CD4-positive, CD25-positive, alpha-beta regulatory T cell (primary cell): ENCODE results near the gene KIF26A. TPM values are rescaled to one million over a fixed set of nuclear protein-coding genes. Genes with fewer than 3 reads are reported as not detected.

ENCODE experiments used
- ATAC-seq, 2 donors: fragments of 150-1000 bp; cut with Tn5 transposase; one replicate each; pipeline ENCODE4 v1.10.0; 2021; ENCODE audit warnings: low read depth in 2 of 2, moderate number of reproducible peaks in 2 of 2, moderate library complexity in 1 of 2
- DNase-seq, 3 donors: peaks; one replicate each; pipeline versions ENCODE4 v3.0.0 to v3.0.0-alpha.2; 2012 to 2022; ENCODE audit warnings: mixed read lengths in 1 of 3
- H3K27ac ChIP-seq: one replicate; pipeline ENCODE4 v1.7.0; 2013; ENCODE audit warnings: mild to moderate bottlenecking, low read length; ENCODE audit not compliant: insufficient read depth, poor library complexity, severe bottlenecking
- H3K27me3 ChIP-seq: one replicate; pipeline ENCODE4 v1.7.0; 2013; ENCODE audit warnings: low read length; ENCODE audit not compliant: control insufficient read depth, insufficient read depth
- H3K36me3 ChIP-seq: one replicate; pipeline ENCODE4 v1.7.0; 2013; ENCODE audit warnings: mild to moderate bottlenecking, low read length, moderate library complexity; ENCODE audit not compliant: control insufficient read depth, insufficient read depth
- H3K4me1 ChIP-seq: 2 replicates; pipeline ENCODE4 v1.7.0; 2013; ENCODE audit warnings: mild to moderate bottlenecking, low read length; ENCODE audit not compliant: insufficient read depth, control insufficient read depth, poor library complexity, severe bottlenecking
- H3K4me3 ChIP-seq: one replicate; pipeline ENCODE4 v1.7.0; 2013; ENCODE audit warnings: low read depth, mild to moderate bottlenecking, low read length, moderate library complexity
- H3K9me3 ChIP-seq, 2 experiments: 1 replicate in 1 of 2; 2 replicates in 1 of 2; pipeline ENCODE4 v1.7.0; 2013; ENCODE audit warnings: low read length in 2 of 2, mild to moderate bottlenecking in 1 of 2, moderate library complexity in 1 of 2; ENCODE audit not compliant: control insufficient read depth in 2 of 2
- H3K27ac Mint-ChIP-seq, 3 donors: one replicate each; pipeline ENCODE4 v1.8.0; 2020 to 2022; ENCODE audit warnings: mild to moderate bottlenecking in 3 of 3, mixed read lengths in 3 of 3, moderate library complexity in 2 of 3
- H3K27me3 Mint-ChIP-seq: one replicate; pipeline ENCODE4 v1.8.0; 2022; ENCODE audit warnings: mild to moderate bottlenecking, mixed read lengths
- H3K36me3 Mint-ChIP-seq: one replicate; pipeline ENCODE4 v1.8.0; 2020; ENCODE audit warnings: mixed read lengths
- H3K4me1 Mint-ChIP-seq, 4 donors: one replicate each; pipeline ENCODE4 v1.8.0; 2020 to 2022; ENCODE audit warnings: mixed read lengths in 4 of 4, mild to moderate bottlenecking in 1 of 4
- H3K4me3 Mint-ChIP-seq, 4 donors: one replicate each; pipeline ENCODE4 v1.8.0; 2020 to 2022; ENCODE audit warnings: mild to moderate bottlenecking in 4 of 4, mixed read lengths in 4 of 4, moderate library complexity in 3 of 4
- H3K9me3 Mint-ChIP-seq, 7 donors: one replicate each; pipeline ENCODE4 v1.8.0; 2020 to 2022; ENCODE audit warnings: mixed read lengths in 7 of 7, mild to moderate bottlenecking in 3 of 7, moderate library complexity in 2 of 7
- polyA plus RNA-seq, 4 donors: library from polyadenylated mRNA; unstranded; fragments of 300-500 nt; fragmentation: Illumina TruSeq; gene quantifications; one replicate each; pipeline ENCODE4 v1.2.3, GENCODE V29; 2021
- total RNA-seq: library from RNA; stranded (reverse); gene quantifications from one replicate; pipeline ENCODE4 v1.2.3, GENCODE V29; 2022

Gene KIF26A
- total and polyA plus RNA-seq, 5 donors from 2014 or later = 0.07 TPM; not detected in 4

GRCh38 chr14:104099096-104100041 lies 39.0 kb upstream of the KIF26A start:
- no peak for DNase-seq
- H3K4me1 Mint-ChIP-seq = peaks cover 0 to 6% (median 2%) of the 10 kb centered on the region in 4 donors
- H3K27ac ChIP-seq = no peak overlapping the region

GRCh38 chr14:104100171-104101085 lies 38.0 kb upstream of the KIF26A start:
- no peaks in the 10 kb centered on the region for H3K27me3 ChIP-seq
- H3K9me3 ChIP-seq = no peaks in the 10 kb centered on the region
- Mint-ChIP-seq H3K4me1 (peaks cover 0 to 3% (median 0%) of the 10 kb centered on the region in 4 donors), H3K27ac (no peak overlapping the region), H3K9me3 (no peaks in the 10 kb centered on the region), H3K36me3 (no peaks in the 10 kb centered on the region), H3K4me3 (no peak overlapping the region), H3K27me3 (no peaks in the 10 kb centered on the region)
- DNase-seq = no peak
- ATAC-seq = no peak
- H3K4me3 ChIP-seq = no peak overlapping the region
- H3K4me1 ChIP-seq = no peaks in the 10 kb centered on the region
- no peak overlapping the region for H3K27ac ChIP-seq
- no peaks in the 10 kb centered on the region for H3K36me3 ChIP-seq

More at GRCh38 chr14:104099096-104100041, 39.0 kb upstream of the KIF26A start:
- Mint-ChIP-seq H3K4me3 (no peak overlapping the region), H3K9me3 (no peaks in the 10 kb centered on the region), H3K27ac (no peak overlapping the region), H3K36me3 (no peaks in the 10 kb centered on the region), H3K27me3 (no peaks in the 10 kb centered on the region)
- Histone ChIP-seq H3K27me3 (no peaks in the 10 kb centered on the region), H3K9me3 (no peaks in the 10 kb centered on the region), H3K36me3 (no peaks in the 10 kb centered on the region), H3K4me3 (no peak overlapping the region), H3K4me1 (no peaks in the 10 kb centered on the region)
- ATAC-seq = no peak

- no peaks in the 10 kb centered on the region for H3K36me3 Mint-ChIP-seq
- no peak overlapping the region for H3K27ac ChIP-seq
- H3K9me3 Mint-ChIP-seq = no peaks in the 10 kb centered on the region
- H3K4me3 ChIP-seq = no peak overlapping the region
- no peaks in the 10 kb centered on the region for H3K36me3 ChIP-seq
- no peaks in the 10 kb centered on the region for H3K27me3 Mint-ChIP-seq
- no peaks in the 10 kb centered on the region for H3K27me3 ChIP-seq
- no peak overlapping the region for H3K27ac Mint-ChIP-seq
- H3K9me3 ChIP-seq = no peaks in the 10 kb centered on the region
- H3K4me3 Mint-ChIP-seq = no peak overlapping the region
- DNase-seq = no peak
- H3K4me1 Mint-ChIP-seq = no peaks in the 10 kb centered on the region
- no peaks in the 10 kb centered on the region for H3K4me1 ChIP-seq
- ATAC-seq = no peak
Observed at GRCh38 chr14:104101086-104101621, 37.2 kb upstream of the KIF26A start.

- ATAC-seq = no peak
- no peaks in the 10 kb centered on the region for H3K36me3 ChIP-seq
- Mint-ChIP-seq H3K4me3 (no peak overlapping the region), H3K4me1 (no peaks in the 10 kb centered on the region), H3K27ac (no peak overlapping the region), H3K27me3 (no peaks in the 10 kb centered on the region), H3K36me3 (no peaks in the 10 kb centered on the region), H3K9me3 (no peaks in the 10 kb centered on the region)
- H3K4me3 ChIP-seq = no peak overlapping the region
- no peak for DNase-seq
- no peaks in the 10 kb centered on the region for H3K4me1 ChIP-seq
- no peak overlapping the region for H3K27ac ChIP-seq
- no peaks in the 10 kb centered on the region for H3K9me3 ChIP-seq
- no peaks in the 10 kb centered on the region for H3K27me3 ChIP-seq
Observed at GRCh38 chr14:104101651-104102281, 36.6 kb upstream of the KIF26A start.

GRCh38 chr14:104102282-104102914 lies 36.0 kb upstream of the KIF26A start:
- DNase-seq = no peak
- H3K4me3 Mint-ChIP-seq = no peak overlapping the region
- Histone ChIP-seq H3K4me1 (no peaks in the 10 kb centered on the region), H3K9me3 (no peaks in the 10 kb centered on the region), H3K27ac (no peak overlapping the region), H3K27me3 (no peaks in the 10 kb centered on the region), H3K36me3 (no peaks in the 10 kb centered on the region), H3K4me3 (no peak overlapping the region)
- ATAC-seq = no peak
- no peaks in the 10 kb centered on the region for H3K27me3 Mint-ChIP-seq
- no peaks in the 10 kb centered on the region for H3K9me3 Mint-ChIP-seq
- no peaks in the 10 kb centered on the region for H3K4me1 Mint-ChIP-seq
- H3K27ac Mint-ChIP-seq = no peak overlapping the region
- H3K36me3 Mint-ChIP-seq = no peaks in the 10 kb centered on the region

- Histone ChIP-seq H3K36me3 (no peaks in the 10 kb centered on the region), H3K4me3 (no peak overlapping the region), H3K4me1 (no peaks in the 10 kb centered on the region), H3K27me3 (no peaks in the 10 kb centered on the region), H3K27ac (no peak overlapping the region), H3K9me3 (no peaks in the 10 kb centered on the region)
- no peak overlapping the region for H3K27ac Mint-ChIP-seq
- H3K4me1 Mint-ChIP-seq = no peaks in the 10 kb centered on the region
- H3K27me3 Mint-ChIP-seq = no peaks in the 10 kb centered on the region
- ATAC-seq (no peak), DNase-seq (no peak)
- no peaks in the 10 kb centered on the region for H3K36me3 Mint-ChIP-seq
- H3K4me3 Mint-ChIP-seq = no peak overlapping the region
- no peaks in the 10 kb centered on the region for H3K9me3 Mint-ChIP-seq
Observed at GRCh38 chr14:104103061-104103445, 35.3 kb upstream of the KIF26A start.

GRCh38 chr14:104103446-104104075 lies 34.8 kb upstream of the KIF26A start:
- H3K36me3 ChIP-seq = no peaks in the 10 kb centered on the region
- H3K4me1 ChIP-seq = no peaks in the 10 kb centered on the region
- no peaks in the 10 kb centered on the region for H3K27me3 Mint-ChIP-seq
- no peaks in the 10 kb centered on the region for H3K36me3 Mint-ChIP-seq
- no peak overlapping the region for H3K27ac ChIP-seq
- ATAC-seq (no peak), DNase-seq (no peak)
- H3K27me3 ChIP-seq = no peaks in the 10 kb centered on the region
- no peaks in the 10 kb centered on the region for H3K4me1 Mint-ChIP-seq
- H3K9me3 Mint-ChIP-seq = no peaks in the 10 kb centered on the region
- H3K4me3 Mint-ChIP-seq = no peak overlapping the region
- H3K4me3 ChIP-seq = no peak overlapping the region
- no peaks in the 10 kb centered on the region for H3K9me3 ChIP-seq
- no peak overlapping the region for H3K27ac Mint-ChIP-seq
